Hepatocyte (in vitro differentiated cells): ENCODE results near the gene PRKG1. TPM values are rescaled to one million over a fixed set of nuclear protein-coding genes. Genes with fewer than 3 reads are reported as not detected.

ENCODE experiments used
- DNase-seq: peaks from one replicate; pipeline ENCODE4 v3.0.0-alpha.2; 2016; ENCODE audit warnings: low spot score
- H2AFZ ChIP-seq: fragments of 200-600 bp; sonication (generic); 2 replicates; pipeline ENCODE4 v1.6.0; 2016; ENCODE audit warnings: antibody characterized with exemption, mild to moderate bottlenecking
- H3K27ac ChIP-seq: fragments of 200-600 bp; sonication (generic); 2 replicates; pipeline ENCODE4 v1.5.1; 2016; ENCODE audit warnings: mild to moderate bottlenecking
- H3K27me3 ChIP-seq: fragments of 200-600 bp; sonication (generic); 2 replicates; pipeline ENCODE4 v1.6.1; 2016
- H3K36me3 ChIP-seq: fragments of 200-600 bp; sonication (generic); replicated peaks from 2 replicates; pipeline ENCODE4 v1.5.1; 2016; ENCODE audit warnings: low read depth; ENCODE audit not compliant: insufficient read depth
- H3K4me1 ChIP-seq: fragments of 200-600 bp; sonication (generic); 2 replicates; pipeline ENCODE4 v1.5.1; 2016; ENCODE audit warnings: mild to moderate bottlenecking, moderate library complexity; ENCODE audit not compliant: insufficient read depth
- H3K4me2 ChIP-seq: fragments of 200-600 bp; sonication (generic); 2 replicates; pipeline ENCODE4 v1.6.0; 2016
- H3K4me3 ChIP-seq: fragments of 200-600 bp; sonication (generic); 2 replicates; pipeline ENCODE4 v1.5.1; 2016; ENCODE audit warnings: mild to moderate bottlenecking
- H3K79me2 ChIP-seq: fragments of 200-600 bp; sonication (generic); 2 replicates; pipeline ENCODE4 v1.6.0; 2017; ENCODE audit warnings: mild to moderate bottlenecking
- H3K9me2 ChIP-seq: fragments of 200-600 bp; sonication (generic); replicated peaks from 2 replicates; pipeline ENCODE4 v1.6.0; 2017; ENCODE audit warnings: mild to moderate bottlenecking; ENCODE audit not compliant: insufficient read depth
- H3K9me3 ChIP-seq: fragments of 200-600 bp; sonication (generic); 2 replicates; pipeline ENCODE4 v1.5.1; 2016; ENCODE audit warnings: low read depth, mild to moderate bottlenecking
- H4K20me1 ChIP-seq: fragments of 200-600 bp; sonication (generic); 2 replicates; pipeline ENCODE4 v1.6.0; 2016; ENCODE audit warnings: mild to moderate bottlenecking; ENCODE audit not compliant: insufficient read depth, poor library complexity, severe bottlenecking
- EZH2 ChIP-seq: fragments of 200-600 bp; sonication (generic); IDR thresholded peaks from 2 replicates; pipeline ENCODE4 v1.6.1; 2016; ENCODE audit warnings: antibody characterized with exemption, mild to moderate bottlenecking, borderline replicate concordance
- EZH2phosphoT487 ChIP-seq: fragments of 200-600 bp; sonication (generic); IDR thresholded peaks from one replicate; pipeline ENCODE4 v1.6.1; 2018; ENCODE audit warnings: antibody characterized with exemption, mild to moderate bottlenecking, low read depth, moderate library complexity; ENCODE audit not compliant: unreplicated experiment, severe bottlenecking
- WGBS: methylation state at CpG from one replicate; pipeline ENCODE4 v1.1.6; 2016; ENCODE audit warnings: low lambda C conversion rate; ENCODE audit errors: missing lambda C conversion rate; 5-methylcytosine and 5-hydroxymethylcytosine counted together
- polyA plus RNA-seq: library from polyadenylated mRNA; unstranded; fragments of >200 nt; fragmentation: Nextera tagmentation; extraction: Ambion mirVana; gene quantifications from 2 replicates; pipeline ENCODE4 v1.2.1, GENCODE V29; 2016
- total RNA-seq: library from RNA; depleted of rRNA; stranded (reverse); fragments of >200 nt; gene quantifications from 2 replicates; pipeline ENCODE4 v1.2.3, GENCODE V29; 2014
- TF ChIP-seq, protein P1 (sequence below): fragments of 200-600 bp; sonication (generic); IDR thresholded peaks from 2 replicates; pipeline ENCODE4 v1.5.1; 2016; ENCODE audit warnings: antibody characterized with exemption, mild to moderate bottlenecking; ENCODE audit not compliant: poor library complexity

Gene PRKG1
- total and polyA plus RNA-seq, 2 experiments from 2014 or later, result 4.0 to 8.1 TPM

DNA sequence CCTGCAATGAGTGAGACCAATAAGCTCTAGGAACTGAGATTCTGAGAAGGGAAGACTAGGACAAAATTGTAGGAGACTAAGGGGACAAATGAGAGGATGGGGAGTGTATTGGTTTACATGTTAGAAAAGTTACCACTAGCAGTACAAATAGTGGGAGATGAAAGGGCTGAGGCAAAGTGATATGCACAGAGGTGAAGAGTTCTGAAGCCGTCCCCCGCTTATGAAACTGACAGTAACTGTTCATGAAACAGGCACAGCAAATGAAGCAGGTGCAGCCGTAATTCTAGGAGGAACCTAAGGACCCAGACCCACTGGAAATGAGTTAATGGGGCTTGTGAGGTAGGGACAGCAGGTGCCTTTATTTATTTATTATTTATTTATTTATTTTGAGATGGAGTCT lies 211.3 kb downstream of the PRKG1 start:
- no peak for DNase-seq
- no peaks in the 10 kb centered on the region for H3K79me2 ChIP-seq

DNA sequence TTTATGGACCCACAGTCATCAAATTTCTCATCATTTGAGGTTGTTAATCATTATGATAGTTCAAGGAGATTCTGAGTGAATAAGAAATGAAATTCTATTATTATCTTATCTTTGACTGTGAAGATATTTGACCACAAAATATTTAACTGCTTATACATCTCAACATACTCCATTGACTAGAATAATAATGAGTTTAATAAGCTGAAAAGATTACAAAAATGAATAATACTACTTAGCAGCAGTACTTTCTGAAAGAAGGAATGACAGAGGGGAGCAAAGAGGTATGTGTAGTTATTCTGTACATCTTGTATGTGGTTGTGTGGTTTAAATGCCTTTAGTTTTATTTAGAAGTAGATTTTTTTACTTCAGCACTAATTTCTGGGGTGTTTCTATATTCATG lies 214.2 kb downstream of the PRKG1 start:
- Histone ChIP-seq H3K27me3 (no peaks in the 10 kb centered on the region), H3K9me3 (no peaks in the 10 kb centered on the region), H3K79me2 (no peaks in the 10 kb centered on the region), H3K4me2 (no peak overlapping the region), H3K4me1 (no peaks in the 10 kb centered on the region), H3K27ac (no peak overlapping the region), H4K20me1 (no peaks in the 10 kb centered on the region), H3K36me3 (no peaks in the 10 kb centered on the region), H3K4me3 (no peak overlapping the region), H2AFZ (no peak overlapping the region), H3K9me2 (no peaks in the 10 kb centered on the region)
- no peak for TF ChIP-seq EZH2phosphoT487
- TF ChIP-seq EZH2, result no peak
- TF ChIP-seq, protein P1, sequence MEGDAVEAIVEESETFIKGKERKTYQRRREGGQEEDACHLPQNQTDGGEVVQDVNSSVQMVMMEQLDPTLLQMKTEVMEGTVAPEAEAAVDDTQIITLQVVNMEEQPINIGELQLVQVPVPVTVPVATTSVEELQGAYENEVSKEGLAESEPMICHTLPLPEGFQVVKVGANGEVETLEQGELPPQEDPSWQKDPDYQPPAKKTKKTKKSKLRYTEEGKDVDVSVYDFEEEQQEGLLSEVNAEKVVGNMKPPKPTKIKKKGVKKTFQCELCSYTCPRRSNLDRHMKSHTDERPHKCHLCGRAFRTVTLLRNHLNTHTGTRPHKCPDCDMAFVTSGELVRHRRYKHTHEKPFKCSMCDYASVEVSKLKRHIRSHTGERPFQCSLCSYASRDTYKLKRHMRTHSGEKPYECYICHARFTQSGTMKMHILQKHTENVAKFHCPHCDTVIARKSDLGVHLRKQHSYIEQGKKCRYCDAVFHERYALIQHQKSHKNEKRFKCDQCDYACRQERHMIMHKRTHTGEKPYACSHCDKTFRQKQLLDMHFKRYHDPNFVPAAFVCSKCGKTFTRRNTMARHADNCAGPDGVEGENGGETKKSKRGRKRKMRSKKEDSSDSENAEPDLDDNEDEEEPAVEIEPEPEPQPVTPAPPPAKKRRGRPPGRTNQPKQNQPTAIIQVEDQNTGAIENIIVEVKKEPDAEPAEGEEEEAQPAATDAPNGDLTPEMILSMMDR, result no peak
- DNase-seq, result no peak

More for the DNA sequence above, 211.3 kb downstream of the PRKG1 start:
- H3K9me2 ChIP-seq, result no peaks in the 10 kb centered on the region
- no peaks in the 10 kb centered on the region for H3K9me3 ChIP-seq
- no peaks in the 10 kb centered on the region for H3K27me3 ChIP-seq
- H3K4me1 ChIP-seq, result no peaks in the 10 kb centered on the region
- 85% methylated on average over 3 of the region's 3 CpGs for WGBS
- H2AFZ ChIP-seq, result no peak overlapping the region
- no peak overlapping the region for H3K4me3 ChIP-seq
- H3K27ac ChIP-seq, result no peak overlapping the region
- H3K36me3 ChIP-seq, result no peaks in the 10 kb centered on the region
- no peak for TF ChIP-seq EZH2
- TF ChIP-seq EZH2phosphoT487, result no peak
- TF ChIP-seq, protein P1, result no peak
- no peak overlapping the region for H3K4me2 ChIP-seq
- no peaks in the 10 kb centered on the region for H4K20me1 ChIP-seq

- H2AFZ ChIP-seq, result no peak overlapping the region
- no peaks in the 10 kb centered on the region for H3K4me1 ChIP-seq
- DNase-seq, result no peak
- H4K20me1 ChIP-seq, result no peaks in the 10 kb centered on the region
- H3K4me2 ChIP-seq, result no peak overlapping the region
- TF ChIP-seq EZH2 (no peak), EZH2phosphoT487 (no peak)
- TF ChIP-seq, protein P1, result no peak
- no peaks in the 10 kb centered on the region for H3K36me3 ChIP-seq
- H3K79me2 ChIP-seq, result no peaks in the 10 kb centered on the region
- no peak overlapping the region for H3K4me3 ChIP-seq
- H3K9me3 ChIP-seq, result no peaks in the 10 kb centered on the region
- H3K27me3 ChIP-seq, result no peaks in the 10 kb centered on the region
- 74% methylated on average over 1 of the region's 1 CpG for WGBS
- H3K9me2 ChIP-seq, result no peaks in the 10 kb centered on the region
- H3K27ac ChIP-seq, result no peak overlapping the region
Measured at GRCh38 chr10:51289519-51289918, 215.2 kb downstream of the PRKG1 start.

DNA sequence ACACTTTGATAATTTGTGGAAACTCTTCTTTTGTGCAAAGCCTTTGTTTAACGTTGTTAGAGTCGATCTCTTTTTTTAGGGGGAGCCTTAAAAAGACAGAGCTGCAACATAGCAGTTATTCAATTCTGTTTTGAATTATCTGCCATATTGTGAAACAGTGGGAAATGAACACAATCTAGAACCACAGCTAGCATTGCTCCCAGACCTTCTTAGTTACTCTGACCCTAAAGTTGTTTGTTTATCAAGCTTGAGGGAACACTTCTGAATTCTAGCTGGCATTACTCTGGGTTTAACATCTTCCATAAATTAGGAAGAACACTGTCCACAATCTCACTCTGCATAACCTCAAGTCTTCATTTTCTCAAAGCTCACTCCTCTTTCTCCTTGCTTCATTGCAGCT lies 217.7 kb downstream of the PRKG1 start:
- Histone ChIP-seq H3K9me2 (no peaks in the 10 kb centered on the region), H3K79me2 (no peaks in the 10 kb centered on the region), H4K20me1 (no peaks in the 10 kb centered on the region), H3K27ac (no peak overlapping the region), H3K4me2 (no peak overlapping the region), H3K36me3 (no peaks in the 10 kb centered on the region), H3K4me3 (no peak overlapping the region), H3K9me3 (no peaks in the 10 kb centered on the region), H2AFZ (no peak overlapping the region), H3K27me3 (no peaks in the 10 kb centered on the region), H3K4me1 (no peaks in the 10 kb centered on the region)
- DNase-seq, result no peak
- 42% methylated on average over 2 of the region's 2 CpGs for WGBS
- no peak for TF ChIP-seq EZH2
- TF ChIP-seq, protein P1, result no peak
- TF ChIP-seq EZH2phosphoT487, result no peak
